Fibroblast of the aortic adventitia (primary cell): ENCODE results near the gene ACTR10. TPM values are rescaled to one million over a fixed set of nuclear protein-coding genes. Genes with fewer than 3 reads are reported as not detected.
A peak's percentile ranks its signal among the peaks of the same experiment; 100 is the strongest.

Source experiments
- DNase-seq: peaks from one replicate; pipeline ENCODE4 v3.0.0-alpha.2; 2010; ENCODE audit warnings: low read depth
- H3K4me3 ChIP-seq: 2 replicates; pipeline ENCODE4 v1.5.1; 2011; ENCODE audit warnings: low read depth, mild to moderate bottlenecking, control low read depth, low read length, moderate library complexity
- total RNA-seq: library from RNA; depleted of rRNA; stranded (reverse); fragments of >200 nt; gene quantifications from 2 replicates; pipeline ENCODE4 v1.2.3, GENCODE V29; 2012; ENCODE audit warnings: low replicate concordance
- TF ChIP-seq, protein P1 (sequence below): IDR thresholded peaks from 2 replicates; pipeline ENCODE4 v1.5.1; 2011; ENCODE audit warnings: mild to moderate bottlenecking, low read length, control low read depth, inconsistent platforms; ENCODE audit not compliant: insufficient read depth

Gene ACTR10
- total RNA-seq, 1 donor, result 92.7 TPM

DNA sequence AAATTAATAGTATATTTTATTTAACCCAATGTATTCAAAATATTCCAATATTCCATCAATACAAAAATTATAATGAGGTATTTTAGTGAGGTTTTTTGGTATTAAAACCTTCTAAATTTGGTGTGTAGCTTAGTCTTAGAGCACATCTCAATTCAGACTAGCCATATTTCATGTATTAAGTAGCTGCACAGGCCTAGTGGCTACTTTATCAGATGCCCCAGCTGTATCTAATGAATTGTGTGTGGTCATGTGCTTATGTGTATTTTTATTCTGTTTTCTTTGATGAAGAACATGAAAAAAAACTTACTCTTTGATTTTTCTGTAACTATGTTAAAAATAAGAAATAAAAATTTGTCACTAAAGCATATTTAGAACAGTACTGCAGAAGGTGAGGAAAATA, 13.2 kb downstream of the ACTR10 start:
- TF ChIP-seq, protein P1, sequence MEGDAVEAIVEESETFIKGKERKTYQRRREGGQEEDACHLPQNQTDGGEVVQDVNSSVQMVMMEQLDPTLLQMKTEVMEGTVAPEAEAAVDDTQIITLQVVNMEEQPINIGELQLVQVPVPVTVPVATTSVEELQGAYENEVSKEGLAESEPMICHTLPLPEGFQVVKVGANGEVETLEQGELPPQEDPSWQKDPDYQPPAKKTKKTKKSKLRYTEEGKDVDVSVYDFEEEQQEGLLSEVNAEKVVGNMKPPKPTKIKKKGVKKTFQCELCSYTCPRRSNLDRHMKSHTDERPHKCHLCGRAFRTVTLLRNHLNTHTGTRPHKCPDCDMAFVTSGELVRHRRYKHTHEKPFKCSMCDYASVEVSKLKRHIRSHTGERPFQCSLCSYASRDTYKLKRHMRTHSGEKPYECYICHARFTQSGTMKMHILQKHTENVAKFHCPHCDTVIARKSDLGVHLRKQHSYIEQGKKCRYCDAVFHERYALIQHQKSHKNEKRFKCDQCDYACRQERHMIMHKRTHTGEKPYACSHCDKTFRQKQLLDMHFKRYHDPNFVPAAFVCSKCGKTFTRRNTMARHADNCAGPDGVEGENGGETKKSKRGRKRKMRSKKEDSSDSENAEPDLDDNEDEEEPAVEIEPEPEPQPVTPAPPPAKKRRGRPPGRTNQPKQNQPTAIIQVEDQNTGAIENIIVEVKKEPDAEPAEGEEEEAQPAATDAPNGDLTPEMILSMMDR, result no peak
- DNase-seq, result no peak
- H3K4me3 ChIP-seq, result no peak overlapping the region

DNA sequence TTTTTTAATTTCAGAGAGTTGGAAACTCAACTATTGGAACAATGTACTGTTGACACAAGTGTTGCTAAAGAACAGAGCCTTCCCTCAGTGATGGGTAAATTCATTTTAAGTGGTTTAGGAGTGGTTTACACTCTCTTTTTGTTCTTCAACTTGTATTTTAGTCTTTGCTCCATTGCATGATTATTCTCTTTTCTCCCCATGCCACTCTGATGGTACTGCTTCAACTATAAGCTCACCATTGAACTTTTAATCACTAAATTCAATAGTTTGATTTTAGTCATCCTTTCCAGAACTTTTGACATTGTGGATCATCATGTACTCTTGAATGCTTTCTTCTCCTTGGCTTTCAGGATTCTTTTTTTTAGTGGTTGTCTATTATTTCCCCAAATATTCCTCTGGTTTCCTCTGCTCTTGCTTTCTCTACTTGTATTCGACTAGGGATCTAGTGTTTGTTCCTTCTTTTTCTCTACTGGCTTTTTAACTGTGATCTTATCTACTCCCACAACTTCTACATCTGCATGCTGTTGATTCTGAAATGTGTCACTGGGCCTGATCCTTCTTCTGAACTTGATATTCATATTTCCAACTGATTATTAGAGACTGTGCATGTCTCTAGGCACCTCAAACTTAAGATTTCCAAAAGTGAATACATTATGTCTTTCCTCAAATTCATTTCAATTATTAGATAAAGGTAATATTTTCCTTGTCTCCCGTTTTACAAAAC, 15.4 kb downstream of the ACTR10 start:
- no peak for DNase-seq
- TF ChIP-seq, protein P1, result no peak
- H3K4me3 ChIP-seq, result no peak overlapping the region

DNA sequence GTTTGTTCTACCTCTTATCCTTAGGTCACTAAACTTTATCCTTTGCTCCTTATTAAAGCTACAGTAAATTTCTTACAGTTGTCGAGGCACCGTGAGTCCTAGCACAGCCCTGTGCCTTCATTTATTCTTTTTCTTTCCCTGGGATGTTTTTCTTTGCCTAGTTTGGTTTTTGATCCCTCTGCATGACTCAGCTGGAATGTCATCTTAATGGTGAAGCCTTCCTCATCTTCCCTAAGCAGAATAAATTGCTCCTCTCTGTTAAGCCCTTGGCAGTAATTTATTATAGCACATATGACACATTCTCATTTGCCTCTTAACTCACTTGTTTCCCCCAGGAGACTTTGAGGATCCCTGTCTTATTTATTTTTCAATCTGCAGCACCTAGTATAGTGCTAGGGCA, 16.6 kb downstream of the ACTR10 start:
- no peak overlapping the region for H3K4me3 ChIP-seq
- DNase-seq, result no peak
- TF ChIP-seq, protein P1, result no peak

DNA sequence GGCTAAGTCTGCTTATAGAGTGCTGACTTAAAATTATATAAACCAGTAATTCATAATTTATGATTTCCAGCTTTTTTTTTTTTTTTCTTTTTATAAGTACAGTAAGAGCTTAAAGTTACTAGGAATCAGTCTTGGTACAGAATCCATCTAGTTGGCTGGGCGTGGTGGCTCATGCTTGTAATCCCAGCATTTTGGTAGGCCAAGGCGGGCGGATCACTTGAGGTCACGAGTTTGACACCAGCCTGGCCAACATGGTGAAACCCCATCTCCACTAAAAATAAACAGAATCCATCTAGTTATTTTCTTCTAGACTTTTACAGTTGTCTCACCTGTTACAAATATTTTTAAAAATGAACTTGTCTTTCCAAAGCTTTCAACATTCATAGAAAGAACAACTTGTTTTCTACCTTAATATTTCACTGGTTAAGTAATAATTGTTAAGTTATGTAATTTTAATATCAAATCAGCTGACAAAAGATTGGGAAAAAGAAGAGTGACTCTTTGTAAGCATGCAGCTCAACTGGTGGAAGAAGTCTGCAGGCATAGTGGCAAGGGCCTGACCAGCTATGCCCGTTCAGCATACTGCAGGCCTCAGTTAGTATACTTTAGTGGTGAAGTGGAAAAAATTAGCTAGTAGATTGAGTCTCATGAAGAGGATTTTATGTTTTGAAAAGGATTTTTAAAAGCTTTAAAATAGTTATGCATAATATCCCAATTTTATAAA, 27.3 kb downstream of the ACTR10 start:
- H3K4me3 ChIP-seq, result no peak overlapping the region
- TF ChIP-seq, protein P1, result no peak
- DNase-seq, result no peak

DNA sequence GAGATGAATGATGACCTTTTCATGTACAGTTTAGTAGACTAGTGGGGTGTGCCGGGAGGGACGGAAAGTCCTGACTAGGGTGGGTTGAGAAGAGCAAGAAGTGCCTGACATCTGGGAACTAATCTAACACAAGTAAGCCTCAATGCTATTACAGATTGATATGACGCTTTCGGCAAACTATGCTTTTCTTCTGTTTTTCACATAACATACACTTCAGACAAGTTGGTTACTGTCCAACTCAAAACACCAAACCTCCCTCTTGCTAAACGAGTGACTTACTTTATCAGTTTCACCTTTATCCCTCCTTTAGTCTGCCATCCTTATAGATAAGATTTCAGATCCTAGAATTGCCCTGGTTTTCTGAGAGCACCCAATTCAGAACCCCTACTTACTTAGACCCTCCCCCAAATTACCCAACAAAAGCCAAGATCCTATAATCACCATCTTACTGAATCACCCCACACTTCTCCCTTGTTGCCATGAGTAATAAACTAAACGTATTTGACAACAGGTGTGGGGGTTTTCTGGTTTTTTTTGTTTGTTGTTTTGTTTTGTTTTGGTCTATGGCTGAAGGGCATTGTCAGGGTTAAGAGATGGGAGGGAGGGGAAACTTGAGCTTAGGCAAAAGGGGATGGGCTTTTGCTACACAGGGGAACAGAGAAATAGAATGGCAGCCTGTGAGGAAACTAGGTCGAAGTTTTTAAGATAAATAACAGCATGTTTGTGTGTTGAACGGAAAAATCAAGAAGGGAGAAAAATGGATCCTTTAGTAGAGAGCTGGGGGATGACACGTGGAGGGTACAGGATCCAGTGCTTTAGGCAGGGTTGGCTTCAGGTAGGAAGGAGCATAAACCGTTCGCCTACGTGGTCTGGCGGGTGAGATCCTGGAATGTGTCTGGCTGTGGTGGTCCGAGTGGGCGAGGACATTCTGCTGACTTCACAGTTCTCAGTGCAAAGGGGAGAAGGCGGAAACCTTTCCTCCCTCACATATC, 38.6 kb downstream of the ACTR10 start:
- TF ChIP-seq, protein P1, result no peak
- DNase-seq, result peak; percentile 72

More for the DNA sequence above, 38.6 kb downstream of the ACTR10 start:
- H3K4me3 ChIP-seq, result peak overlapping the region; percentile 55
